Measurements from ENCODE around the gene FKBP2. TPM values are rescaled to one million over a fixed set of nuclear protein-coding genes. Genes with fewer than 3 reads are reported as not detected.

FKBP2 gene
- total and polyA plus RNA-seq, 2 of the 13 experiments (the other 11 are each of a cell fraction or from before 2014, with no cell fraction given) = 30.1 to 53.3 TPM

DNA sequence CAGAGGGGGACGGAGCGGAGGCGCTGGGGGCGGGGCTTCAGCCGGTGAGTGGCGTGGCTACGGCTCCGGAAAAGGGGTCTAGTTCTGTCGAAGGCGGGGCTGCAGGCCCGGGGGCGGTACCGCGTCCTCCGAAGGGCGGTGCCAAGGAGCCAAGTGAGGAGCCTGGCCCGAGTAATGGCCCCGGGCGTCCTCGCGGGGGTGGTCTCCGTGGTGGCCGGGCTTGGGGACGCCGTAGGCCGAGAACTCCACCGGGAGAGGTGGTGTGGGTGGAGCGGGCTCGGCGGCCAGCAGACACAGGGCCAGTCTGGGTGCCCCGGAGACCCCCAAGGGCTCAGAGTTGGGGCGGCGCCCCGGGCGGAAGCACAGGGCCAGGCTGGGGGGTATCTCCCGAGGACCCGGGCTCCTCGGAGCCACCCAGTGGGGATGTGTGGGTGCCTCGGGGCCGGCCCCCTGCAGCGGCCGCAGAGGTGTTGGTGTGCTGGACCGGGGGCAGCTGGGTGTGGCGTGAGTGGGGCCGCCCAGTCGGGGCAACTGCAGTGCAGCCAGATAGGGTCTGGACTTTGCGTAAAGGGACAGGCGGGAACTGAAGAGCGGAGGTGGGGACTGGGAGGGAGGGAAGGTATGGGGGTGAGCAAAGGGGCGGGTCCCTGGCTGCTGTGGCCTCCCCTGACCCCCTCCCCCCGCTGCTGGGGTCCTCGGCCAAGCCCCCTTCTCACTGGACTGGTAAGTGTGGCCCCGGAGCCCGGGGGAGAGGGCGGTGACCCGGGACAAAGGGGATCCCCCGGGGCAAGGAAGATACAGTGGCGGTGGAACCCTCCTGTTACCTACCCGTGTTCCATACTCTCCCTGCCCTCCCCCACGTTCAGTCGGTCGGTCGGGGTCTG is 838 bp downstream of the FKBP2 start (continued):
- TF ChIP-seq, protein P1, sequence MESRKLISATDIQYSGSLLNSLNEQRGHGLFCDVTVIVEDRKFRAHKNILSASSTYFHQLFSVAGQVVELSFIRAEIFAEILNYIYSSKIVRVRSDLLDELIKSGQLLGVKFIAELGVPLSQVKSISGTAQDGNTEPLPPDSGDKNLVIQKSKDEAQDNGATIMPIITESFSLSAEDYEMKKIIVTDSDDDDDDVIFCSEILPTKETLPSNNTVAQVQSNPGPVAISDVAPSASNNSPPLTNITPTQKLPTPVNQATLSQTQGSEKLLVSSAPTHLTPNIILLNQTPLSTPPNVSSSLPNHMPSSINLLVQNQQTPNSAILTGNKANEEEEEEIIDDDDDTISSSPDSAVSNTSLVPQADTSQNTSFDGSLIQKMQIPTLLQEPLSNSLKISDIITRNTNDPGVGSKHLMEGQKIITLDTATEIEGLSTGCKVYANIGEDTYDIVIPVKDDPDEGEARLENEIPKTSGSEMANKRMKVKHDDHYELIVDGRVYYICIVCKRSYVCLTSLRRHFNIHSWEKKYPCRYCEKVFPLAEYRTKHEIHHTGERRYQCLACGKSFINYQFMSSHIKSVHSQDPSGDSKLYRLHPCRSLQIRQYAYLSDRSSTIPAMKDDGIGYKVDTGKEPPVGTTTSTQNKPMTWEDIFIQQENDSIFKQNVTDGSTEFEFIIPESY (CRISPR knock-in tag; IDR thresholded peaks at IDR 0.05) = no peak
- peak; percentile 9; the same call in 1 of the 2 replicates for TF ChIP-seq ELF3 (CRISPR knock-in tag; IDR thresholded peaks at IDR 0.05)
- no peak for TF ChIP-seq MED1 (CRISPR knock-in tag; IDR thresholded peaks at IDR 0.05)
- TF ChIP-seq MTA1 (CRISPR knock-in tag; IDR thresholded peaks at IDR 0.05; ENCODE audit: borderline replicate concordance) = no peak
- no peak for TF ChIP-seq FOSL2 (CRISPR knock-in tag; IDR thresholded peaks at IDR 0.05)
- peak; percentile 79; the same call in 1 of the 2 replicates for TF ChIP-seq EED (CRISPR knock-in tag; IDR thresholded peaks at IDR 0.05)
- TF ChIP-seq, protein P2, sequence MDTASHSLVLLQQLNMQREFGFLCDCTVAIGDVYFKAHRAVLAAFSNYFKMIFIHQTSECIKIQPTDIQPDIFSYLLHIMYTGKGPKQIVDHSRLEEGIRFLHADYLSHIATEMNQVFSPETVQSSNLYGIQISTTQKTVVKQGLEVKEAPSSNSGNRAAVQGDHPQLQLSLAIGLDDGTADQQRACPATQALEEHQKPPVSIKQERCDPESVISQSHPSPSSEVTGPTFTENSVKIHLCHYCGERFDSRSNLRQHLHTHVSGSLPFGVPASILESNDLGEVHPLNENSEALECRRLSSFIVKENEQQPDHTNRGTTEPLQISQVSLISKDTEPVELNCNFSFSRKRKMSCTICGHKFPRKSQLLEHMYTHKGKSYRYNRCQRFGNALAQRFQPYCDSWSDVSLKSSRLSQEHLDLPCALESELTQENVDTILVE (CRISPR knock-in tag; IDR thresholded peaks at IDR 0.05) = no peak
- TF ChIP-seq, protein P3, sequence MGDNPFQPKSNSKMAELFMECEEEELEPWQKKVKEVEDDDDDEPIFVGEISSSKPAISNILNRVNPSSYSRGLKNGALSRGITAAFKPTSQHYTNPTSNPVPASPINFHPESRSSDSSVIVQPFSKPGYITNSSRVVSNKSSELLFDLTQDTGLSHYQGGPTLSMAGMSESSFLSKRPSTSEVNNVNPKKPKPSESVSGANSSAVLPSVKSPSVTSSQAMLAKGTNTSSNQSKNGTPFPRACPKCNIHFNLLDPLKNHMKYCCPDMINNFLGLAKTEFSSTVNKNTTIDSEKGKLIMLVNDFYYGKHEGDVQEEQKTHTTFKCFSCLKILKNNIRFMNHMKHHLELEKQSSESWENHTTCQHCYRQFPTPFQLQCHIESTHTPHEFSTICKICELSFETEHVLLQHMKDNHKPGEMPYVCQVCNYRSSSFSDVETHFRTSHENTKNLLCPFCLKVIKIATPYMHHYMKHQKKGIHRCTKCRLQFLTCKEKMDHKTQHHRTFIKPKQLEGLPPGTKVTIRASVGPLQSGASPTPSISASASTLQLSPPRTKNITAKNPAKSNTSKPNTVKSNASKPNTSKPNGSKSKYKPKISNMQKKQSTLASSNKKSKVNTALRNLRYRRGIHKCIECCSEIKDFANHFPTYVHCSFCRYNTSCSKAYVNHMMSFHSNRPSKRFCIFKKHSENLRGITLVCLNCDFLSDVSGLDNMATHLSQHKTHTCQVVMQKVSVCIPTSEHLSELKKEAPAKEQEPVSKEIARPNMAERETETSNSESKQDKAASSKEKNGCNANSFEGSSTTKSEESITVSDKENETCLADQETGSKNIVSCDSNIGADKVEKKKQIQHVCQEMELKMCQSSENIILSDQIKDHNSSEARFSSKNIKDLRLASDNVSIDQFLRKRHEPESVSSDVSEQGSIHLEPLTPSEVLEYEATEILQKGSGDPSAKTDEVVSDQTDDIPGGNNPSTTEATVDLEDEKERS (CRISPR knock-in tag; IDR thresholded peaks at IDR 0.05) = no peak
- no peak for TF ChIP-seq ZNF354B (CRISPR knock-in tag; IDR thresholded peaks at IDR 0.05)
- TF ChIP-seq, protein P4, sequence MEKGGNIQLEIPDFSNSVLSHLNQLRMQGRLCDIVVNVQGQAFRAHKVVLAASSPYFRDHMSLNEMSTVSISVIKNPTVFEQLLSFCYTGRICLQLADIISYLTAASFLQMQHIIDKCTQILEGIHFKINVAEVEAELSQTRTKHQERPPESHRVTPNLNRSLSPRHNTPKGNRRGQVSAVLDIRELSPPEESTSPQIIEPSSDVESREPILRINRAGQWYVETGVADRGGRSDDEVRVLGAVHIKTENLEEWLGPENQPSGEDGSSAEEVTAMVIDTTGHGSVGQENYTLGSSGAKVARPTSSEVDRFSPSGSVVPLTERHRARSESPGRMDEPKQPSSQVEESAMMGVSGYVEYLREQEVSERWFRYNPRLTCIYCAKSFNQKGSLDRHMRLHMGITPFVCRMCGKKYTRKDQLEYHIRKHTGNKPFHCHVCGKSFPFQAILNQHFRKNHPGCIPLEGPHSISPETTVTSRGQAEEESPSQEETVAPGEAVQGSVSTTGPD (CRISPR knock-in tag; IDR thresholded peaks at IDR 0.05) = no peak
- TF ChIP-seq SP2 (CRISPR knock-in tag; IDR thresholded peaks at IDR 0.05) = peak; percentile 56; the same call in 1 of the 2 replicates
- no peak for TF ChIP-seq RBM22 (optimal IDR thresholded peaks at IDR 0.05; ENCODE audit: low read length)
- no peak for TF ChIP-seq SMARCC2 (IDR thresholded peaks at IDR 0.05)
- TF ChIP-seq KDM3A (CRISPR knock-in tag; IDR thresholded peaks at IDR 0.05; ENCODE audit: low read depth) = peak; percentile 43; the same call in 1 of the 2 replicates
- no peak for TF ChIP-seq ZNF558 (CRISPR knock-in tag; IDR thresholded peaks at IDR 0.05; ENCODE audit: borderline replicate concordance)
- TF ChIP-seq, protein P5, sequence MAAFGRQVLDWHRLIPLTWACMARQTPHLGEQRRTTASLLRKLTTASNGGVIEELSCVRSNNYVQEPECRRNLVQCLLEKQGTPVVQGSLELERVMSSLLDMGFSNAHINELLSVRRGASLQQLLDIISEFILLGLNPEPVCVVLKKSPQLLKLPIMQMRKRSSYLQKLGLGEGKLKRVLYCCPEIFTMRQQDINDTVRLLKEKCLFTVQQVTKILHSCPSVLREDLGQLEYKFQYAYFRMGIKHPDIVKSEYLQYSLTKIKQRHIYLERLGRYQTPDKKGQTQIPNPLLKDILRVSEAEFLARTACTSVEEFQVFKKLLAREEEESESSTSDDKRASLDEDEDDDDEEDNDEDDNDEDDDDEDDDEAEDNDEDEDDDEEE (CRISPR knock-in tag; IDR thresholded peaks at IDR 0.05) = peak; percentile 41; the same call in 1 of the 2 replicates
- TF ChIP-seq GABPA (IDR thresholded peaks at IDR 0.05; ENCODE audit: low read depth, low read length) = no peak
- TF ChIP-seq GABPA (CRISPR knock-in tag; IDR thresholded peaks at IDR 0.05; ENCODE audit: low read depth) = no peak
- no peak for TF ChIP-seq ELF4 (CRISPR knock-in tag; IDR thresholded peaks at IDR 0.05; ENCODE audit: borderline replicate concordance)
- no peak for TF ChIP-seq PTBP1 (IDR thresholded peaks at IDR 0.05; ENCODE audit: low read depth, low read length, poor library complexity, severe bottlenecking)
- TF ChIP-seq ARHGAP35 (CRISPR knock-in tag; IDR thresholded peaks at IDR 0.05; ENCODE audit: borderline replicate concordance) = 0 out of 2 replicates have a peak, but pooled peaks have one; percentile 15

Data from HepG2 (cell line).